Ramos (cell line): ENCODE results near the gene ADAT2.

ENCODE experiments used
- in situ Hi-C: fragments of 300-500 bp; cut with MboI; formaldehyde crosslinking; loops from one replicate; pipeline ENCODE4 v1.14.3; 2022; ENCODE audit warnings: low sequenced_read_pairs; ENCODE audit not compliant: unreplicated experiment

ADAT2 gene

GRCh38 chr6:143441680-143442545, 8.6 kb downstream of the ADAT2 start:
- in situ Hi-C loops = no loop called here

- in situ Hi-C loops = no loop called here
Observed at GRCh38 chr6:143441010-143441409, 9.5 kb downstream of the ADAT2 start.

- in situ Hi-C loops = no loop called here
Observed at GRCh38 chr6:143432588-143432987, 17.9 kb downstream of the ADAT2 start.

GRCh38 chr6:143431226-143431625, 19.3 kb downstream of the ADAT2 start:
- in situ Hi-C loops = no loop called here

- in situ Hi-C loops = no loop called here
Observed at GRCh38 chr6:143429970-143430369, 20.5 kb downstream of the ADAT2 start.

GRCh38 chr6:143427109-143427817, 23.2 kb downstream of the ADAT2 start:
- in situ Hi-C loops = no loop called here

- in situ Hi-C loops = no loop called here
Observed at GRCh38 chr6:143426026-143426425, 24.5 kb downstream of the ADAT2 start.

GRCh38 chr6:143419526-143419925, 31.0 kb downstream of the ADAT2 start:
- in situ Hi-C loops = no loop called here

GRCh38 chr6:143414769-143415168, 35.7 kb downstream of the ADAT2 start:
- in situ Hi-C loops = no loop called here

GRCh38 chr6:143410859-143411270, 39.6 kb downstream of the ADAT2 start:
- in situ Hi-C loops = no loop called here

- in situ Hi-C loops = no loop called here
Observed at GRCh38 chr6:143408787-143409162, 41.7 kb downstream of the ADAT2 start.

- in situ Hi-C loops = no loop called here
Observed at GRCh38 chr6:143408151-143408786, 42.2 kb downstream of the ADAT2 start.

GRCh38 chr6:143406673-143407072, 43.8 kb downstream of the ADAT2 start:
- in situ Hi-C loops = no loop called here

- in situ Hi-C loops = no loop called here
Observed at GRCh38 chr6:143405373-143406154, 44.9 kb downstream of the ADAT2 start.

- in situ Hi-C loops = no loop called here
Observed at GRCh38 chr6:143402721-143403336, 47.7 kb downstream of the ADAT2 start.

- in situ Hi-C loops = no loop called here
Observed at GRCh38 chr6:143401636-143402370, 48.7 kb downstream of the ADAT2 start.

GRCh38 chr6:143401068-143401446, 49.4 kb downstream of the ADAT2 start:
- in situ Hi-C loops = no loop called here

GRCh38 chr6:143400258-143401067, 50.0 kb downstream of the ADAT2 start:
- in situ Hi-C loops = no loop called here
